Thoracic aorta (tissue), 2 donors: Measurements from ENCODE around the gene ANHX. TPM values are rescaled to one million over a fixed set of nuclear protein-coding genes. Genes with fewer than 3 reads are reported as not detected.

Experiments used
- ATAC-seq: fragments of 150-250 bp; one replicate; pipeline ENCODE4 v1.8.0; 2017; ENCODE audit warnings: low read depth; ENCODE audit not compliant: insufficient number of reproducible peaks, low FRiP score
- DNase-seq: peaks from one replicate; pipeline ENCODE4 v3.0.0-alpha.2; 2020; ENCODE audit warnings: low spot score
- H3K27ac ChIP-seq, 2 donors: fragments of 200-600 bp; sonication (generic); 1 replicate in 1 of 2; 2 replicates in 1 of 2; pipeline ENCODE4 v1.5.1; 2016; ENCODE audit warnings: mild to moderate bottlenecking in 2 of 2, moderate library complexity in 2 of 2
- H3K27me3 ChIP-seq: fragments of 200-600 bp; sonication (generic); replicated peaks from 2 replicates; pipeline ENCODE4 v1.6.0; 2016; ENCODE audit warnings: mild to moderate bottlenecking; ENCODE audit not compliant: insufficient read depth
- H3K36me3 ChIP-seq: fragments of 200-600 bp; sonication (generic); one replicate; pipeline ENCODE4 v1.5.1; 2016
- H3K4me1 ChIP-seq, 2 donors: fragments of 200-600 bp; sonication (generic); 1 replicate in 1 of 2; 2 replicates in 1 of 2; pipeline versions ENCODE4 v1.5.1 to v1.6.0; 2016; ENCODE audit warnings: low read depth in 2 of 2, mild to moderate bottlenecking in 1 of 2; ENCODE audit not compliant: control insufficient read depth in 1 of 2
- H3K4me3 ChIP-seq: fragments of 200-600 bp; sonication (generic); 2 replicates; pipeline ENCODE4 v1.5.1; 2016; ENCODE audit warnings: mild to moderate bottlenecking
- H3K9me3 ChIP-seq: fragments of 200-600 bp; sonication (generic); 2 replicates; pipeline ENCODE4 v1.5.1; 2016
- CTCF ChIP-seq: fragments of 200-600 bp; sonication (generic); IDR thresholded peaks from one replicate; pipeline ENCODE4 v1.5.1; 2019; ENCODE audit warnings: antibody characterized with exemption
- total RNA-seq, 2 donors: library from RNA; depleted of rRNA; stranded (reverse); fragments of >200 nt; gene quantifications; one replicate each; pipeline versions ENCODE4 v1.1.0 to v1.2.3, GENCODE V29; 2016

ANHX gene
- total RNA-seq, 2 donors from 2014 or later: not detected

GRCh38 chr12:133236556-133236955 is 879 bp upstream of the ANHX start:
- H3K27ac ChIP-seq: no peak overlapping the region
- no peaks in the 10 kb centered on the region for H3K9me3 ChIP-seq
- no peak for TF ChIP-seq CTCF
- H3K4me3 ChIP-seq: no peak overlapping the region
- no peaks in the 10 kb centered on the region for H3K4me1 ChIP-seq
- ATAC-seq (no peak), DNase-seq (no peak)
- no peaks in the 10 kb centered on the region for H3K27me3 ChIP-seq
- H3K36me3 ChIP-seq: no peaks in the 10 kb centered on the region

- no peaks in the 10 kb centered on the region for H3K27me3 ChIP-seq
- no peak for TF ChIP-seq CTCF
- no peak for ATAC-seq
- H3K4me1 ChIP-seq: no peaks in the 10 kb centered on the region
- no peak overlapping the region for H3K27ac ChIP-seq
- H3K36me3 ChIP-seq: no peaks in the 10 kb centered on the region
- H3K9me3 ChIP-seq: no peaks in the 10 kb centered on the region
- no peak overlapping the region for H3K4me3 ChIP-seq
- DNase-seq: no peak
Observed at GRCh38 chr12:133236144-133236543, 467 bp upstream of the ANHX start.

- no peaks in the 10 kb centered on the region for H3K27me3 ChIP-seq
- H3K9me3 ChIP-seq: no peaks in the 10 kb centered on the region
- ATAC-seq (no peak), DNase-seq (no peak)
- TF ChIP-seq CTCF: no peak
- no peak overlapping the region for H3K4me3 ChIP-seq
- no peak overlapping the region for H3K27ac ChIP-seq
- no peaks in the 10 kb centered on the region for H3K4me1 ChIP-seq
- no peaks in the 10 kb centered on the region for H3K36me3 ChIP-seq
Observed at GRCh38 chr12:133234971-133235370, 706 bp downstream of the ANHX start.

GRCh38 chr12:133233993-133234564 is 1.6 kb downstream of the ANHX start:
- Histone ChIP-seq H3K27ac (no peak overlapping the region), H3K4me1 (no peaks in the 10 kb centered on the region), H3K4me3 (no peak overlapping the region), H3K36me3 (no peaks in the 10 kb centered on the region), H3K27me3 (no peaks in the 10 kb centered on the region), H3K9me3 (no peaks in the 10 kb centered on the region)
- DNase-seq (no peak), ATAC-seq (no peak)
- TF ChIP-seq CTCF: no peak

- H3K9me3 ChIP-seq: no peaks in the 10 kb centered on the region
- H3K36me3 ChIP-seq: no peaks in the 10 kb centered on the region
- ATAC-seq (no peak), DNase-seq (no peak)
- no peaks in the 10 kb centered on the region for H3K4me1 ChIP-seq
- no peak overlapping the region for H3K27ac ChIP-seq
- H3K4me3 ChIP-seq: no peak overlapping the region
- H3K27me3 ChIP-seq: no peaks in the 10 kb centered on the region
- no peak for TF ChIP-seq CTCF
Observed at GRCh38 chr12:133233006-133233405, 2.7 kb downstream of the ANHX start.
